GM20431 (cell line): ENCODE data around the gene PRM2.
"Not testable (repeated sequence)": the region's sequence is repeated elsewhere in the genome, so short reads cannot be mapped to it uniquely, and the experiment has no call there.

Experiments used
- in situ Hi-C: fragments of 300-500 bp; cut with MseI, MboI; formaldehyde crosslinking; loops from one replicate; pipeline ENCODE4 v1.15.0; 2020; ENCODE audit warnings: low sequenced_read_pairs; ENCODE audit not compliant: unreplicated experiment

PRM2 gene

GRCh38 chr16:11308493-11309283 lies 32.4 kb upstream of the PRM2 start:
- in situ Hi-C loops, result no loop called here

GRCh38 chr16:11307639-11308492 lies 31.6 kb upstream of the PRM2 start:
- in situ Hi-C loops, result no loop called here

DNA sequence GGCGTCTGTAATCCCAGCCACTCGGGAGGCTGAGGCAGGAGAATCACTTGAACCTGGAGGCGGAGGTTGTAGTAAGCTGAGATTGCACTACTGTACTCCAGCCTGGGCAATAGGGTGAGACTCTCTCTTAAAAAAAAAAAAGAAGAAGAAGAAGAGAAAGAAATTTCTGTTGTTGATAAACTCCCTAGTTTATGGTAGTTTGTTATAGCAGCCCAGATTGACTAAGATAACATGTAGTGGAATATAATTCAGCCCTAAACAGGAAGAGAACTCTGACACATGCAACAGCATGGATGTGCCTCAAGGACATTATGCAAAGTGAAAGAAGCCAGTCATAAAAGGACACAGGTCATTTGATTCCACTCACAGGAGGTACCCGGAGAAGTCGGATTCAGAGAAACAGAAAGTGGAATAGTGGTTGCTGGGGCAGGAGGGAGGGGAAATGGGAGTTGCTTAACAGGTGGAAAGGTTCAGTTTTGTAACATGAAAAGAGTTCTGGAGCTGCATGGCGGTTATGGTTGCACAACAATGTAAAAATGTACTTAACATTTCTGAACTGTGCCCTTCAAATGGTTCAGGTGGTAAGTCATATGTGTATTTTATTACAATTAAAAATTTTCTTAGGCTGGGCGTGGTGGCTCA lies 30.8 kb upstream of the PRM2 start:
- in situ Hi-C loops, result no loop called here

DNA sequence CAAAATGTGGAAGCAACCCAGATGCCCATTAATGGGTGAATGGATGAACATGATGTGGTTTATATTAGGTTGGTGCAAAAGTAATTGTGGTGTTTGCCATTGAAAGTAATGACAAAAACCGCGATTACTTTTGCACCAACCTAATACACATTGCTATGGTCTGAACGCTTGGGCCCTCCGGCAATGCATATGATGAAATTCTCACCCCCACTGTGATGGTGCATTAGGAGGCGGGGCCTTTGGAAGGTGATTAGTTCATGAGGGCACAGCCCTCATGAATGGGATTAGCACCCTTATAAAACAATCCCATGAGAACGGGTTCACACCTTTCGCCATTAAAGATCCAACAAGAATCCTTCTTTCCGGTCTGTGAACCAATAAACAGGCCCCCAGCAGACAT lies 30.1 kb upstream of the PRM2 start:
- in situ Hi-C loops, result no loop called here

GRCh38 chr16:11303405-11304138 lies 27.3 kb upstream of the PRM2 start:
- in situ Hi-C loops, result no loop called here

- in situ Hi-C loops, result no loop called here
Observed at GRCh38 chr16:11302977-11303376, 26.7 kb upstream of the PRM2 start.

- in situ Hi-C loops, result no loop called here
Observed at GRCh38 chr16:11301645-11302501, 25.6 kb upstream of the PRM2 start.

- in situ Hi-C loops, result no loop called here
Observed at GRCh38 chr16:11300560-11300892, 24.2 kb upstream of the PRM2 start.

- in situ Hi-C loops, result no loop called here
Observed at GRCh38 chr16:11299865-11300559, 23.7 kb upstream of the PRM2 start.

GRCh38 chr16:11298950-11299547 lies 22.8 kb upstream of the PRM2 start:
- in situ Hi-C loops, result not testable (repeated sequence)

- in situ Hi-C loops, result no loop called here
Observed at GRCh38 chr16:11298143-11298900, 22.0 kb upstream of the PRM2 start.

- in situ Hi-C loops, result no loop called here
Observed at GRCh38 chr16:11297492-11298142, 21.3 kb upstream of the PRM2 start.

- in situ Hi-C loops, result no loop called here
Observed at GRCh38 chr16:11296706-11297491, 20.6 kb upstream of the PRM2 start.

DNA sequence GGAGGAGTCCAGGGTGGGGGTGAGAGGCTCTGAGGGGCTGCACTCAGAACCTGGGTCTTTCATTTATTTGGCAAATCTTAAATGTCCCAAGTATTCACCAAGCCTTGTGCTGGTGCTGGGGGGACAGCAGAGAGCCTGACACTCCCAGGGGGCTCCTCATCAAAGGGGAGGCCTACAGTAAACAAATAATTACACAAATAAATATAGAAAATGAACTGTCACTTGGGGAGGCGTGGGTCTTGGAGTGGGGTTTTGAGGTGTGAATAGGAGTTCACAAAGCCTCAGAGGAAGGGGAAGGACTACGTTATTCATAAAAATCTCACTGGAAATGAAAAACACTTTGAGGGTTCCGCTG lies 20.0 kb upstream of the PRM2 start:
- in situ Hi-C loops, result no loop called here

DNA sequence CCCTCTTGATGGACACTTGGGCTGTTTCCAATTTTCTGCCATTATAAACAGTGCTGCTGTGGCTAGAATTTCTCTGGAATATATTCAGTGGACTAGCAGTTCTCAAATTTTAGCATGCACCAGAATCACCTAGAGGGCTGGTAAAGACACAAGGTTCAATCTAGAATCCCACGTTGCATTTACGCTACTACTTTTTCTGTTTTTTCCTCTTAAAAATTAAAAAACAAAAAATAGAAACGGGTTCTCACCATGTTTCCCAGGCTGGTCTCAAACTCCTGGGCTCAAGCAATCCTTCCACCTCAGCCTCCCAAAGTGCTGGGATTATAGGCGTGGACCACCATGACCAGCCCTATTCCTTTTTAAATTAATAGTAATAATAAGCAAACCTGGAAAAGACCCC lies 19.4 kb upstream of the PRM2 start:
- in situ Hi-C loops, result no loop called here

- in situ Hi-C loops, result no loop called here
Observed at GRCh38 chr16:11292076-11292748, 15.9 kb upstream of the PRM2 start.
